HTR-8/SVneo (cell line): Measurements from ENCODE around the gene SUGCT.

ENCODE experiments used
- DNase-seq: peaks from one replicate; pipeline ENCODE4 v3.0.0; 2011; ENCODE audit warnings: low spot score, mixed read lengths; ENCODE audit not compliant: insufficient read length
- FAIRE-seq: peaks from 2 replicates; lab custom pipeline; 2011; peaks lifted over from hg19 to GRCh38; lab: Jason Lieb, UNC

Gene SUGCT

DNA sequence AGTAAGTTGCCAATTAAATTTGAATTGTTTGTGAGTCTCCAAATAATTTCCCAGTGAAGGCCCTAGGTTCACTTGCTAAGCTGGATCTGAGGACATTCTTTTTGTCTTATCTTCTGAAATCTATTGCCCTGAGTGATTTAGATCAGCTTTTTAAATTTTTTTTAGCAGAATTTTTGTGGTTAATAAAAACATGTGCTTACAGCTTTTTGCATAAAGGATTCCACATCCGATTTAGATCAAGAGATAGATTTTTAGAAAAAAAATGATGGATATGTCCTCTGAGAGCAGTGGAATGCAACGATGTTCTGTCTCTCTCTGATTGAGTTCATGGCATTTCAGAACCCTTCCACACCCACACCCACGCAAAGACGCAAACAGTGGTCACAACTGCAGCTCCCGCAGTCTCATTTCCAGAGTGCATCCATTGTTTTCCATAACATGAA lies 358.8 kb downstream of the SUGCT start:
- no peak for DNase-seq
- FAIRE-seq = no peak

DNA sequence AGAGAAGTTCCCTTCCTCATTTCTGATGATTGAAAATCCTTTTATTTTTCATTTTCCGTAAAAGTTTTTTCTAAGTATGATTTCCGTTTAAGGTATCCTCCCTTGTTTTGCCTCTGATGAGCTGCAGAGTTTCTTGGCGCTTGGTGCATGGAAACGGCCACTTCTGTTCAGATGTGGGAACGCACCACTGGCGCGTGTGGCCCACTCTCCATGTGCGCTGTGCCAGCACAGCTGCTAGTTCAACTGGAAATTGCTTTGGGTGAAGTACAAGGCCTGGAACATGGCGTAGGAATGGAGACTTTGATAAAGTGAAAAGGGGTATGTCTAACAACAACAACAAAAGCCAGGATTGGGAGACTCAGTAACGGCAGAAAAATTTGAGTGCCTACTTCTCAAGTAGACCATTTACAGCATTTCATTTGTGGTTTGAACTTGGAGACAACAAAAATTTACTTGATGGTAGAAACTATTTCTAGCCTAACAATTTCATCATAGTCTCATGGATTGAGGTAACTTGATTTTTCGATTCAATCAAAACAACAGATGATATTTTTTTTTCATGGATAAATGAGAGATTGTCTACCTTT lies 364.2 kb downstream of the SUGCT start:
- FAIRE-seq = no peak
- no peak for DNase-seq

- no peak for FAIRE-seq
- DNase-seq = no peak
Measured at GRCh38 chr7:40499718-40500117, 364.9 kb downstream of the SUGCT start.

DNA sequence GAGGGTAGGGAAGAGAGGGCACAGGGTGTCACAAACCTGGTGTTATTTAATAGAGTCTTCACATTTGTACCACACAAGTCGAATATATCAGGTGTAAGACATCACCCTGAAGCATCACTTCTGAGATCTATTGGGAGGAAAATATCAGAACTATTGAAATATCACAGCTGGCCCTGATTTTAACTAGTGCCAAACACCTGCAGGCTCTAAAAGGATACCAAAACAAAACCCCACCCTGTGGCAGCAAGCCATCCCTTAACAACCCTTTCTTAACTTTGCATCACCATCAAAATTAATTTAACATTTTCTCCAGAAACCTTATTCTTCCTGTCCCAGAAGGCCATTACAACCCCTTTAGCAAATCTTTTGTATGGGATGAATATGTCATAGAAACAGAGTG lies 365.4 kb downstream of the SUGCT start:
- FAIRE-seq (no peak), DNase-seq (no peak)

- FAIRE-seq = no peak
- DNase-seq = no peak
Measured at GRCh38 chr7:40502359-40502758, 367.6 kb downstream of the SUGCT start.

DNA sequence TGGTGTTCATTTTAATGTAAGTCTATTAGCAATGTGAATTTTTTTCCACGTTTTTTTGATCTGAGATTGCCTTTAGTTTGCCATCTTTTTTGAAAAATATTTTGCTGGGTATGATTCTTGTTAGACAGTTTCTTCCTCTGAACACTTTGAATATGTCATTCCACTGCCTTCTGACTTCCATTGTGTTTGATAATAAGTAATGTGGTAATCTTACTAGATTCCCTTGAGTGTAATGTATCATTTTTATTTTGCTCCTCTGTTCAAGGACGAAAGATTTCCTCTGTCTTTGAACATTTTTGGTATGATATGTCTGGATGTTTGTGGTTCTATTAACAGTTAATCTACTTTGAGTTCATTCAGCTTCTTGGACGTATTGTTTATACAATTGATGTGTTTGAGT lies 371.4 kb downstream of the SUGCT start:
- FAIRE-seq = no peak

GRCh38 chr7:40507166-40507565 lies 372.4 kb downstream of the SUGCT start:
- no peak for FAIRE-seq
- no peak for DNase-seq

More for the DNA sequence above, 371.4 kb downstream of the SUGCT start:
- DNase-seq = no peak

GRCh38 chr7:40509287-40509996 lies 374.6 kb downstream of the SUGCT start:
- FAIRE-seq = no peak
- no peak for DNase-seq

DNA sequence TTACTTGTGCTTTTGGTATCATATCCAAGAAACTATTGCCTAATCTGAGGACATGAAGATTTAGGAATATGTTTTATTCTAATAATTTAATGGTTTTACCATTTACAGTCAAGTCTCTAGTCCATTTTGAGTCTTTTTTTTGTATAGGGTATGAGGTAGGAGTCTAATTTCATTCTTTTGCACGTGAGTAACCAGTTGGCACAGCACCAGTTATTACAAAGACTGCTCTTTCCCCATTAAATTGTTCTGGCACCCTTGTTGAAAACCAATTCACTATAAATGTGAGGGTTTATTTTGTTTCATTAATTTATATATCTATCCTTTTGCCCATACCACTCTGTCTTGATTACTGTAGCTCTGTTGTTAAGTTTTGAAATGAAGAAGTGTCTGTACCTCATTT lies 381.6 kb downstream of the SUGCT start:
- FAIRE-seq (no peak), DNase-seq (no peak)

GRCh38 chr7:40519009-40519408 lies 384.2 kb downstream of the SUGCT start:
- DNase-seq = no peak
- no peak for FAIRE-seq

DNA sequence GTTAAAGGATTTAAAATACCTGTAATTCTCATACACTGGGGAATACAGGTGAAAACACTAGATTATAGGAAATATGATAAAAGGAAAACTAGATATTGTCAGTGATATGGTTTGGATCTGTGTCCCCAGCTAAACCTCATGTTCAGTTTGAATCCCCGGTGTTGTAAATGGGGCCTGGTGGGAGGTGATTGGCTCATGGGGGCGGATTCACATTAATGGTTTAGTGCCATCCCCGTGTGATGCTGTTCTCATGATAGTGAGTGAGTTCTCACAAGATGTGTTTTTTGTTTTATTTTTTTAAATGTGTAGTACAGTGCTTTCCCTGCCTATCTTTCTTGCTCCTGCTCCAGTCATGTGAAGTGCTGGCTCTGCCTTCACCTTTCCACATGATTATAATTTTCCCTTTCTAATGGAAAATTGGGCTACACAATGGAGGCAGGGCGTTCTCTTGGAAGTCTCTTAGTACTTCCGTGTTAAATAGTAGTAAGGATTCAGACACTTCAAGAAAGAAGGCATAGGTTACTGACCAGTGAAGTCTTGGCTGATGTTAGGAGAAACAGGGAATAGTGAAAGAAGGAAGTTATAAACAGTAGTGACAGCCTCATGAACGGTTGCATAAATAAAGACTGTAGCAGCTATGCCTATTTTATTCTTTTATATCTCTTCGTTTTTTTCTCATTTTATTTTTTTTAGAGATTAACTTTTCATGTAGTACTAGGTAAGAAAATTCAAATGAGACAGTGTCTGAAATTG lies 386.4 kb downstream of the SUGCT start:
- no peak for DNase-seq
- FAIRE-seq = no peak

DNA sequence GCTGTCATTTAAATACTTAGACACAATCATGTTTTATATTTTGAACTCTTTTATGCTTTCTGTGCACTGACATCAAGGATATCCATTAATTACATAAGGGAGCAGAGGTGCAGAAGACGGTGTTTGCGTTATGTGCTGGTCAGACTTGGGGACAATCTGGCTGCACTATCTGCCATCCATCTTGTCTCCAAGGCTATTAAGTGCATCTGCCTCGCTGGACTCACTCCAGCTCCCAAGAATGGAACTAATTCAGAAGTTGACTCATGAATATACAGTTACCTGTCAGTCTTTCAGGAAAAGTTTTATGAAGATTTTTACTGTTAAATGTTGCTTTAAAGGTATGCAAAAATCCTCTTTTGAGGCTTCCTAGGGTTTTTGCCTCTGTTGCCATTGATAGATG lies 391.0 kb downstream of the SUGCT start:
- peak; percentile 13 for FAIRE-seq
- no peak for DNase-seq

GRCh38 chr7:40526951-40527715 lies 392.3 kb downstream of the SUGCT start:
- DNase-seq (no peak), FAIRE-seq (no peak)

DNA sequence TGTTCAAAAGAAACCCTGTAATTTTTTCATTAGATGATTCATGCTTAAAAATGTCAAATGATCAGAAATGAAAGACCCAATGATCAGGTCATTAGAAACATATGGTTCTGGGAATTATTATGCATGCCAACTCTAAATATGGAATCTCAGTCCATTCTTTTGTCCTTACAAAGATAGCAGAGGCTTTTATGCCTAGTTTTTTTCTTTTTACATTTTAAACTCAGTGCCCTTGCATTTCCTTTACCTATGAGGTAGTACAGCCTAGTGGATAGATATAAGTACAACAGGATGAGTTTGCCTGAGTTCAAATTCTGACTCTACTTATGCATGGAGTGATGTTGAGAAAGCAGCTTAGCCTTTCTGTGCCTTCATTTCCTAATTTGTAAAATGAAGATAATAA lies 392.9 kb downstream of the SUGCT start:
- no peak for DNase-seq
- FAIRE-seq = no peak

- FAIRE-seq (no peak), DNase-seq (no peak)
Measured at GRCh38 chr7:40530292-40530691, 395.5 kb downstream of the SUGCT start.

DNA sequence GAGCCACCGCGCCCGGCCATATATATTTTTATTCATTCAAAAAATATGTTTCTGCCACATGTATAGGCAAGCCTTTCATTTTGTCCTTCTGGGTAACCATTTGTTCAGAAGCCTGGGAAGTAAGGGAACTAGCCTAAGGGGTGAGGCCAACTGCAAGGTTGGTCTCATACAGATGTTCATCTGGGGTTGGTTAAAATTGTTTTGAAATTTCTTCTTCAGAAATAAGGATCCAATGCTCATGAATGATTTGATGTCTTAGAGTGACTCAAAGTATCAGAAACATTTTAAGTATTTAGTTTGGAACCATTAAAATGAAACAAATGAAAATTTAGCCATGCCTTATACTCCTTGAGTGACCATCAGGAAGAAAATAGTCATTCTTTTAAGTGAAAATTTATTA lies 397.2 kb downstream of the SUGCT start:
- DNase-seq = no peak
- FAIRE-seq = no peak

DNA sequence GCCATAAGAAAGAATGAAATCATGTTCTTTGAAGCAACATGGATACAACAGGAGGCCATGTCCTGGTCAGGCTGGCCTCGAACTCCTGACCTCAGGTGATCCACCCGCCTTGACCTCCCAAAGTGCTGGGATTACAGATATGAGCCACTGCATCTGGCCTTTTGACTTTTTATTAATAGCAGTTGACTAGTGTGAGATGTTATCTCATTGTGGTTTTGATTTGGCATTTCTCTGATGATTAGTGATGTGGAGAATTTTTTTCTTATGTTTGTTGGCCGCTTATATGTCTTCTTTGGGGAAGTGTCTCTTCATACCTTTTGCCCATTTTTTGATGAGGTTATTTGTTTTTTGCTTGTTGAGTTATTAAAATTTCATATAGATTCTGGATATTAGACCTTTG lies 400.9 kb downstream of the SUGCT start:
- FAIRE-seq (no peak), DNase-seq (no peak)

DNA sequence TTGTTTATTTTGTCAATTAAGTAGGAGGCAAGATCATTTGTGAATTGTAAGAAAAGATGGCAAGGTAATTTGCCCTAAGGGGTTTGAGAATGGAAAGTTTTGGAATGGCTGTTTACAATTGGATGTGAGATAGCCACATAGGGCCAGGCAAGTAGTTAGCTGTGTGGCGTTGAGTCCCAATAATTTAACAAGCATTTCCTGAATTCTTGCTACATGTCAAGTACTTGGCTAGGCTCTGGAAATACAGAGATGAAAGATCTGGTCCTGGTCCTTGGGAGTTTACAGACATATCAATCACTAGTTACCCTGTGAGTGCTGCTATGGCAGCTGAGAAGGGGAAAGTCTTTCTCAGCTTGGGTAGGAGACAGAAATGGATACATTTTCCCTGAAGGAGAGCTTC lies 401.6 kb downstream of the SUGCT start:
- no peak for FAIRE-seq
- peak; percentile 5 for DNase-seq

DNA sequence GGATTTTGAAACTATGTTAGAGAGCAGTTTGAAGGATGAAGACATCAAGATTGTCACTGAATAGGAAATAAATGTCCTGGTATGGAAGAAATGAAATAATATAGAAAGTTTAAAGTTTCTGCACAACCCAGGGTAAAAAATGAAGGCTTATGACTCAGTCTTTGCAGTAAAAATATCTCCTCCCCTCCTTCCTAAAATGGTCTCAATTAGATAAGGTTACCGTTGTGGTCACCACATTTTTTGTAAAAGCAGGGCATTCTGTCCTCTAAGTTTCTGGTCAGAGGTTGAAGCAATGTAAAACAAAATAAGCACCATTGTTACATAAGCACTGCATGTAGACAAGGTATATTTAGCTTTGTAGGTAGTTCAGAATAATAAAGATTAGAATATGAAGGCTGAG lies 403.5 kb downstream of the SUGCT start:
- no peak for DNase-seq
- no peak for FAIRE-seq

GRCh38 chr7:40541336-40541735 lies 406.5 kb downstream of the SUGCT start:
- DNase-seq = no peak
- FAIRE-seq = no peak
